GM12878 (cell line): ENCODE measurements around the gene KRT86. TPM values are rescaled to one million over a fixed set of nuclear protein-coding genes. Genes with fewer than 3 reads are reported as not detected.

ENCODE experiments used
- ATAC-seq: fragments of 200-7000 bp; cut with Tn5 transposase; 3 replicates; pipeline ENCODE4 v1.9.1; 2020; ENCODE audit warnings: mild to moderate bottlenecking, moderate library complexity
- BruUV-seq: library from RNA; stranded (reverse); fragments of 400-500 nt; replicated peaks from 2 replicates; lab custom pipeline; 2021; lab: Mats Ljungman, UMichigan
- CTCF ChIA-PET: fragments of 300-600 bp; sonication (Branson Sonifier 250); formaldehyde crosslinking; extraction: SDS; loops from one replicate; lab custom pipeline; 2021; ENCODE audit warnings: inconsistent platforms; lab: Yijun Ruan, JAX
- POLR2A ChIA-PET: fragments of 350-600 bp; formaldehyde crosslinking; extraction: SDS; loops from one replicate; lab custom pipeline; 2021; ENCODE audit warnings: inconsistent platforms; lab: Charles Lee
- RAD21 ChIA-PET: fragments of 300-600 bp; sonication (Branson Sonifier 250); formaldehyde crosslinking; loops from one replicate; lab custom pipeline; 2023; ENCODE audit warnings: antibody characterized with exemption; ENCODE audit not compliant: unreplicated experiment; lab: Charles Lee
- SMC1A ChIA-PET: fragments of 300-600 bp; sonication (Branson Sonifier 250); formaldehyde crosslinking; loops from one replicate; lab custom pipeline; 2023; ENCODE audit not compliant: unreplicated experiment, uncharacterized antibody; lab: Charles Lee
- DNase-seq: peaks from one replicate; pipeline ENCODE4 v3.0.0-alpha.2; 2011; ENCODE audit warnings: low read depth, low spot score
- FAIRE-seq: peaks from 3 replicates; lab custom pipeline; 2011; peaks lifted over from hg19 to GRCh38; lab: Jason Lieb, UNC
- H2AFZ ChIP-seq: 2 replicates; pipeline ENCODE4 v1.6.0; 2011; ENCODE audit warnings: low read depth, low read length, control low read depth; ENCODE audit not compliant: control insufficient read depth
- H3K27ac ChIP-seq: 2 replicates; pipeline ENCODE4 v1.5.1; 2011; ENCODE audit warnings: control low read depth; ENCODE audit not compliant: control insufficient read depth, insufficient read depth
- H3K27me3 ChIP-seq, 2 experiments: replicated peaks in 1 of 2; 2 replicates each; pipeline versions ENCODE4 v1.6.0 to v1.6.1; 2011; ENCODE audit warnings: low read length in 1 of 2; ENCODE audit not compliant: control insufficient read depth in 2 of 2, insufficient read depth in 2 of 2
- H3K36me3 ChIP-seq, 2 experiments: 2 replicates each; pipeline ENCODE4 v1.5.1; 2011; ENCODE audit warnings: low read length in 1 of 2; ENCODE audit not compliant: control insufficient read depth in 2 of 2, insufficient read depth in 2 of 2
- H3K4me1 ChIP-seq: 2 replicates; pipeline ENCODE4 v1.6.1; 2011; ENCODE audit warnings: mild to moderate bottlenecking, low read length, moderate library complexity, mixed read lengths; ENCODE audit not compliant: control insufficient read depth, insufficient read depth
- H3K4me2 ChIP-seq: 2 replicates; pipeline ENCODE4 v1.6.0; 2011; ENCODE audit warnings: control low read depth; ENCODE audit not compliant: control insufficient read depth, insufficient read depth
- H3K4me3 ChIP-seq: fragments of 200-600 bp; sonication (generic); 2 replicates; pipeline ENCODE4 v1.5.1; 2016
- H3K79me2 ChIP-seq: 2 replicates; pipeline ENCODE4 v1.6.0; 2011; ENCODE audit warnings: low read length; ENCODE audit not compliant: control insufficient read depth, insufficient read depth
- H3K9ac ChIP-seq: 2 replicates; pipeline ENCODE4 v1.8.0; 2011; ENCODE audit warnings: low read length, control low read depth, mixed read lengths; ENCODE audit not compliant: control insufficient read depth, insufficient read depth
- H3K9me3 ChIP-seq: replicated peaks from 3 replicates; pipeline ENCODE4 v1.5.1; 2011; ENCODE audit warnings: mild to moderate bottlenecking, low read length; ENCODE audit not compliant: control insufficient read depth, insufficient read depth
- H4K20me1 ChIP-seq: 2 replicates; pipeline ENCODE4 v1.6.0; 2011; ENCODE audit not compliant: control insufficient read depth, insufficient read depth
- CEBPZ ChIP-seq: fragments of 150-350 bp; IDR thresholded peaks from 2 replicates; pipeline ENCODE4 v1.6.1; 2016; ENCODE audit warnings: low read depth, low read length
- CHD1 ChIP-seq: IDR thresholded peaks from 2 replicates; pipeline ENCODE4 v1.6.1; 2012; ENCODE audit warnings: low read depth, low read length, improper control_type of control experiment
- EED ChIP-seq: sonication (generic); IDR thresholded peaks from 2 replicates; pipeline ENCODE4 v1.6.1; 2016; ENCODE audit warnings: antibody characterized with exemption, low read depth
- FOXM1 ChIP-seq: IDR thresholded peaks from 2 replicates; pipeline ENCODE4 v1.6.1; 2012; ENCODE audit warnings: low read depth, mild to moderate bottlenecking, inconsistent platforms, low read length, moderate library complexity
- IRF5 ChIP-seq: fragments of 450-650 bp; IDR thresholded peaks from 2 replicates; pipeline ENCODE4 v1.6.1; 2017; ENCODE audit warnings: borderline replicate concordance
- NFYB ChIP-seq: IDR thresholded peaks from 2 replicates; pipeline ENCODE4 v1.6.1; 2011; ENCODE audit warnings: low read depth, mild to moderate bottlenecking, low read length, improper control_type of control experiment, moderate library complexity; ENCODE audit not compliant: insufficient read depth
- RCOR1 ChIP-seq: conservative IDR thresholded peaks from 2 replicates; pipeline ENCODE4 v1.6.1; 2012; ENCODE audit warnings: low read depth, low read length, improper control_type of control experiment
- SREBF1 ChIP-seq: IDR thresholded peaks from 2 replicates; pipeline ENCODE4 v1.6.1; 2012; ENCODE audit warnings: mild to moderate bottlenecking, low read length
- SRF ChIP-seq, 2 experiments: IDR thresholded peaks; 2 replicates each; pipeline ENCODE4 v1.6.1; 2011; ENCODE audit warnings: low read depth in 2 of 2, low read length in 2 of 2, mild to moderate bottlenecking in 1 of 2, moderate library complexity in 1 of 2
- ZBTB40 ChIP-seq: fragments of 450-650 bp; IDR thresholded peaks from 2 replicates; pipeline ENCODE4 v1.6.1; 2016; ENCODE audit warnings: mild to moderate bottlenecking, moderate library complexity, borderline replicate concordance
- WGBS: methylation state at CpG from one replicate; pipeline ENCODE4 v1.1.6; 2016; ENCODE audit warnings: low lambda C conversion rate; ENCODE audit not compliant: insufficient replicate concordance, insufficient coverage; ENCODE audit errors: missing lambda C conversion rate; 5-methylcytosine and 5-hydroxymethylcytosine counted together
- in situ Hi-C: fragments of 300-500 bp; cut with MboI; formaldehyde crosslinking; loops from 9 replicates; pipeline ENCODE4 v1.14.3; 2018; ENCODE audit warnings: mixed read lengths
- intact Hi-C: fragments of 100-400 bp; cut with micrococcal nuclease; formaldehyde crosslinking; loops from one replicate; pipeline ENCODE4 v1.14.2; 2022; ENCODE audit not compliant: unreplicated experiment
- polyA plus RNA-seq, 11 experiments: library from polyadenylated mRNA; depleted of rRNA in 4 of 11; unstranded in 6 of 11; stranded (reverse) in 5 of 11; fragments of >200 nt; fragmentation: Nextera tagmentation in 4 of 11; fragmentation: Illumina TruSeq in 1 of 11; extraction: Ambion mirVana in 4 of 11; extraction: Trizol in 1 of 11; gene quantifications; 1 replicate in 1 of 11; 2 replicates in 10 of 11; pipeline versions ENCODE4 v1.2.1 to v1.2.3, GENCODE V29; 2011 to 2016; ENCODE audit warnings: inconsistent platforms in 2 of 11, missing spikeins in 2 of 11, low read depth in 1 of 11
- total RNA-seq, 4 experiments: library from RNA; depleted of rRNA in 3 of 4; stranded (reverse); fragments of >200 nt in 3 of 4; fragmentation: Illumina TruSeq in 1 of 4; extraction: Trizol in 1 of 4; gene quantifications; 2 replicates each; pipeline versions ENCODE4 v1.2.1 to v1.2.3, GENCODE V29; 2013 to 2021

Gene KRT86
- total and polyA plus RNA-seq, 10 of the 15 experiments (the other 5 are each of a cell fraction or from before 2014, with no cell fraction given), result 0.11 to 0.54 (median 0.18) TPM; not detected in 4

GRCh38 chr12:52331833-52332232 lies 57.4 kb downstream of the KRT86 start (continued):
- no peak for TF ChIP-seq ZBTB40
- no peak for TF ChIP-seq IRF5
- no peak for TF ChIP-seq NFYB
- TF ChIP-seq SRF (IDR thresholded peaks at IDR 0.05; ENCODE audit: low read depth in 2 of 2, low read length in 2 of 2), result no peak
- TF ChIP-seq, all 136 proteins: peak for 0

- no peaks in the 10 kb centered on the region for H3K79me2 ChIP-seq
- no peak for ATAC-seq
- SMC1A ChIA-PET, result no interaction called here
- H3K4me3 ChIP-seq, result no peak overlapping the region
- no peaks in the 10 kb centered on the region for H4K20me1 ChIP-seq
- DNase-seq, result no peak
- CTCF ChIA-PET, result interaction anchor here (1.0 to 1.6 kb wide), 2 partner anchors 39 to 548 kb away, joined by 3 to 4 read pairs; no protein-coding TSS in a partner anchor
- no peak overlapping the region for H3K27ac ChIP-seq
- RAD21 ChIA-PET, result no interaction called here
- in situ Hi-C loops, result no loop called here
- H3K4me2 ChIP-seq, result no peak overlapping the region
- no TSS peak for BruUV-seq
- H3K9me3 ChIP-seq, result no peaks in the 10 kb centered on the region; the same call in 2 of the 3 replicates
- H2AFZ ChIP-seq, result no peak overlapping the region
- no peak for FAIRE-seq
- H3K4me1 ChIP-seq, result peaks cover 5% of the 10 kb centered on the region
- H3K9ac ChIP-seq, result no peak overlapping the region
- H3K36me3 ChIP-seq, result no peaks in the 10 kb centered on the region
- intact Hi-C loops, result no loop called here
- 43% methylated on average over 1 of the region's 1 CpG for WGBS
- POLR2A ChIA-PET, result no interaction called here
- peaks cover 0 to 2% of the 10 kb centered on the region in 2 experiments; a peak in 2 of 4 replicates for H3K27me3 ChIP-seq
- TF ChIP-seq SREBF1, result no peak
- no peak for TF ChIP-seq EED
- no peak for TF ChIP-seq CEBPZ
- no peak for TF ChIP-seq CHD1
- no peak for TF ChIP-seq FOXM1
- no peak for TF ChIP-seq RCOR1
These were observed 57.9 kb downstream of the KRT86 start for GRCh38 chr12:52332381-52332780.
